Smooth muscle cell (in vitro differentiated cells): ENCODE measurements around the gene PHF13. TPM values are rescaled to one million over a fixed set of nuclear protein-coding genes. Genes with fewer than 3 reads are reported as not detected.

Experiments
- DNase-seq: peaks from one replicate; lab custom pipeline; 2025; ENCODE audit not compliant: unreplicated experiment; lab: John Stamatoyannopoulos, UW
- H2AFZ ChIP-seq: fragments of 200-600 bp; sonication (generic); 2 replicates; pipeline ENCODE4 v1.6.0; 2016; ENCODE audit warnings: antibody characterized with exemption, low read depth, mild to moderate bottlenecking
- H3F3A ChIP-seq: fragments of 200-600 bp; sonication (generic); 2 replicates; pipeline ENCODE4 v1.6.0; 2017; ENCODE audit warnings: antibody characterized with exemption, low read depth
- H3K27ac ChIP-seq: fragments of 200-600 bp; sonication (generic); 2 replicates; pipeline ENCODE4 v1.5.1; 2016; ENCODE audit warnings: low read depth, mild to moderate bottlenecking
- H3K27me3 ChIP-seq: fragments of 200-600 bp; sonication (generic); 2 replicates; pipeline ENCODE4 v1.6.1; 2016; ENCODE audit warnings: low read depth, mild to moderate bottlenecking
- H3K36me3 ChIP-seq: fragments of 200-600 bp; sonication (generic); 2 replicates; pipeline ENCODE4 v1.5.1; 2016; ENCODE audit warnings: low read depth
- H3K4me1 ChIP-seq: fragments of 200-600 bp; sonication (generic); 2 replicates; pipeline ENCODE4 v1.5.1; 2016; ENCODE audit warnings: low read depth
- H3K4me2 ChIP-seq: fragments of 200-600 bp; sonication (generic); 2 replicates; pipeline ENCODE4 v1.6.0; 2016; ENCODE audit warnings: mild to moderate bottlenecking
- H3K4me3 ChIP-seq: fragments of 200-600 bp; sonication (generic); 2 replicates; pipeline ENCODE4 v1.5.1; 2016; ENCODE audit warnings: mild to moderate bottlenecking
- H3K79me2 ChIP-seq: fragments of 200-600 bp; sonication (generic); 2 replicates; pipeline ENCODE4 v1.6.0; 2016; ENCODE audit warnings: low read depth, mild to moderate bottlenecking
- H3K9ac ChIP-seq: fragments of 200-600 bp; sonication (generic); 2 replicates; pipeline ENCODE4 v1.6.0; 2016; ENCODE audit warnings: low read depth
- H3K9me3 ChIP-seq: fragments of 200-600 bp; sonication (generic); replicated peaks from 2 replicates; pipeline ENCODE4 v1.5.1; 2016; ENCODE audit warnings: low read depth
- H4K20me1 ChIP-seq: fragments of 200-600 bp; sonication (generic); 2 replicates; pipeline ENCODE4 v1.6.0; 2016; ENCODE audit warnings: low read depth
- WGBS: methylation state at CpG from one replicate; pipeline ENCODE4 v1.1.7; 2016; ENCODE audit warnings: low lambda C conversion rate; 5-methylcytosine and 5-hydroxymethylcytosine counted together
- polyA plus RNA-seq: library from polyadenylated mRNA; unstranded; fragments of >200 nt; fragmentation: Nextera tagmentation; extraction: Ambion mirVana; gene quantifications from 2 replicates; pipeline ENCODE4 v1.2.1, GENCODE V29; 2016
- total RNA-seq: library from RNA; depleted of rRNA; stranded (reverse); fragments of >200 nt; gene quantifications from 2 replicates; pipeline ENCODE4 v1.2.3, GENCODE V29; 2014
- TF ChIP-seq, protein P1 (sequence below): fragments of 200-600 bp; sonication (generic); IDR thresholded peaks from 2 replicates; pipeline ENCODE4 v1.5.1; 2017; ENCODE audit warnings: borderline replicate concordance, mild to moderate bottlenecking, antibody characterized with exemption; ENCODE audit not compliant: insufficient read depth, poor library complexity, severe bottlenecking

Gene PHF13
- total and polyA plus RNA-seq, 2 experiments from 2014 or later: 10.2 to 12.3 TPM

- H3F3A ChIP-seq: no peaks in the 10 kb centered on the region
- peaks cover 2% of the 10 kb centered on the region for H4K20me1 ChIP-seq
- WGBS: 84% methylated on average over 5 of the region's 5 CpGs
- H3K36me3 ChIP-seq: no peaks in the 10 kb centered on the region
- no peak overlapping the region for H3K9ac ChIP-seq
- no peak overlapping the region for H3K4me3 ChIP-seq
- no peaks in the 10 kb centered on the region for H3K4me1 ChIP-seq
- H3K27me3 ChIP-seq: no peaks in the 10 kb centered on the region
- H3K4me2 ChIP-seq: no peak overlapping the region
- no peaks in the 10 kb centered on the region for H3K9me3 ChIP-seq
- no peak overlapping the region for H3K27ac ChIP-seq
- DNase-seq: no peak
- H3K79me2 ChIP-seq: peaks cover 5% of the 10 kb centered on the region
- H2AFZ ChIP-seq: no peak overlapping the region
- TF ChIP-seq, protein P1, sequence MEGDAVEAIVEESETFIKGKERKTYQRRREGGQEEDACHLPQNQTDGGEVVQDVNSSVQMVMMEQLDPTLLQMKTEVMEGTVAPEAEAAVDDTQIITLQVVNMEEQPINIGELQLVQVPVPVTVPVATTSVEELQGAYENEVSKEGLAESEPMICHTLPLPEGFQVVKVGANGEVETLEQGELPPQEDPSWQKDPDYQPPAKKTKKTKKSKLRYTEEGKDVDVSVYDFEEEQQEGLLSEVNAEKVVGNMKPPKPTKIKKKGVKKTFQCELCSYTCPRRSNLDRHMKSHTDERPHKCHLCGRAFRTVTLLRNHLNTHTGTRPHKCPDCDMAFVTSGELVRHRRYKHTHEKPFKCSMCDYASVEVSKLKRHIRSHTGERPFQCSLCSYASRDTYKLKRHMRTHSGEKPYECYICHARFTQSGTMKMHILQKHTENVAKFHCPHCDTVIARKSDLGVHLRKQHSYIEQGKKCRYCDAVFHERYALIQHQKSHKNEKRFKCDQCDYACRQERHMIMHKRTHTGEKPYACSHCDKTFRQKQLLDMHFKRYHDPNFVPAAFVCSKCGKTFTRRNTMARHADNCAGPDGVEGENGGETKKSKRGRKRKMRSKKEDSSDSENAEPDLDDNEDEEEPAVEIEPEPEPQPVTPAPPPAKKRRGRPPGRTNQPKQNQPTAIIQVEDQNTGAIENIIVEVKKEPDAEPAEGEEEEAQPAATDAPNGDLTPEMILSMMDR: no peak
These were observed 53.2 kb downstream of the PHF13 start for GRCh38 chr1:6666696-6667095.

DNA sequence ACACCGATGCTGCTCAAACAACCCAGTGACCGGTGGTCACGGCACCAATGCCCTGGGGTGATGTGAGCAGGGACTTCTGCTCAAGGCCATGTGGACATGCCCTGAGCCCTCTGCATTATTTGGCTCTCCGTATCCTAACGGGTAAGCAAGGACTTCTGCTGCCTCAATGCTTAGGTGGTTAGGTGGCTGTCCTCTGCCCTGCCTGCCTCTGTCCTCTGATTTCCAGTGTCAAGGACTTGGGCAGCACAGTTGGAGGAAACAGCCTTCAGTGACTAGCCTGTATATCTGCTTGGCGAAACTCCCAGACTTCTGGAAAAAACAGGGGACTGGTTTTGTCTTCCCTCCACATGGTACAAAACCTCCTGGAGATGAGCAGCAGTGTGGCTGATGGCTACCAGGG lies 53.6 kb downstream of the PHF13 start:
- WGBS: 97% methylated on average over 6 of the region's 6 CpGs
- no peaks in the 10 kb centered on the region for H4K20me1 ChIP-seq

DNA sequence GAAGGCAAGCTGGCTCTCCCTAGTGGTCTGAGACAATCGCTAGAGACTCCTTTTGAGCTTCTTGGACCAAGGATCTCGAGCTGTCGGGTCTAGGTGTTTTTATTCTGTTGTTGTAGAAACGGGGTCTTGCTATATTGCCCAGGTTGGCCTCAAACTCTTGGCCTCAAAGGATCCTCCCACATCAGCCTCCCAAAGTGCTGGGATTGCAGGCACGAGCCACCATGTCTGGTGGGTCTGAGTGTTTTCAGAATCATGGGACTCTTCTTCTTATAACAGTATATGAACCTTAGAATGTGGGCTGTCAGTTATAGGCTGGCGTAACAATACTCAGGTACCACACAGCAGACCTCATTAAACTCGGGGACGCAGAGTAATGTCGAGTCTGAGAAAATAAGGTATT lies 55.0 kb downstream of the PHF13 start:
- no peak for DNase-seq
- Histone ChIP-seq H4K20me1 (peaks cover 5% of the 10 kb centered on the region), H3K4me1 (no peaks in the 10 kb centered on the region)

More for the DNA sequence above, 53.6 kb downstream of the PHF13 start:
- TF ChIP-seq, protein P1: no peak
- Histone ChIP-seq H3K4me3 (no peak overlapping the region), H3K9me3 (no peaks in the 10 kb centered on the region), H3K79me2 (peaks cover 5% of the 10 kb centered on the region), H3K27ac (no peak overlapping the region), H3K36me3 (no peaks in the 10 kb centered on the region), H3F3A (no peaks in the 10 kb centered on the region), H3K4me1 (no peaks in the 10 kb centered on the region), H2AFZ (no peak overlapping the region), H3K27me3 (no peaks in the 10 kb centered on the region), H3K4me2 (no peak overlapping the region), H3K9ac (no peak overlapping the region)
- DNase-seq: no peak

GRCh38 chr1:6672558-6672957 lies 59.0 kb downstream of the PHF13 start:
- peaks cover 9% of the 10 kb centered on the region for H4K20me1 ChIP-seq
- H3K9me3 ChIP-seq: no peaks in the 10 kb centered on the region
- no peak for DNase-seq
- H3K79me2 ChIP-seq: peaks cover 5% of the 10 kb centered on the region
- no peak overlapping the region for H3K4me2 ChIP-seq
- H2AFZ ChIP-seq: no peak overlapping the region
- H3F3A ChIP-seq: peaks cover 4% of the 10 kb centered on the region
- H3K36me3 ChIP-seq: no peaks in the 10 kb centered on the region
- H3K4me1 ChIP-seq: no peaks in the 10 kb centered on the region
- H3K27ac ChIP-seq: peak overlapping the region; percentile 7
- no peaks in the 10 kb centered on the region for H3K27me3 ChIP-seq
- TF ChIP-seq, protein P1: no peak
- WGBS: 29% methylated on average over 2 of the region's 2 CpGs
- no peak overlapping the region for H3K4me3 ChIP-seq
- no peak overlapping the region for H3K9ac ChIP-seq

More for the DNA sequence above, 55.0 kb downstream of the PHF13 start:
- Histone ChIP-seq H3K4me2 (no peak overlapping the region), H3K27me3 (no peaks in the 10 kb centered on the region), H3K27ac (no peak overlapping the region), H3K9me3 (no peaks in the 10 kb centered on the region), H3K9ac (no peak overlapping the region), H3F3A (peaks cover 4% of the 10 kb centered on the region), H2AFZ (no peak overlapping the region), H3K36me3 (no peaks in the 10 kb centered on the region), H3K4me3 (no peak overlapping the region), H3K79me2 (peaks cover 5% of the 10 kb centered on the region)
- TF ChIP-seq, protein P1: no peak
- WGBS: 99% methylated on average over 9 of the region's 9 CpGs
